RPMI8226 (cell line): ENCODE results near the gene FOXP4.
A peak's percentile ranks its signal among the peaks of the same experiment; 100 is the strongest.

ENCODE experiments used
- DNase-seq: peaks from one replicate; pipeline ENCODE4 v3.0.0-alpha.2; 2015

The FOXP4 gene, protein sequence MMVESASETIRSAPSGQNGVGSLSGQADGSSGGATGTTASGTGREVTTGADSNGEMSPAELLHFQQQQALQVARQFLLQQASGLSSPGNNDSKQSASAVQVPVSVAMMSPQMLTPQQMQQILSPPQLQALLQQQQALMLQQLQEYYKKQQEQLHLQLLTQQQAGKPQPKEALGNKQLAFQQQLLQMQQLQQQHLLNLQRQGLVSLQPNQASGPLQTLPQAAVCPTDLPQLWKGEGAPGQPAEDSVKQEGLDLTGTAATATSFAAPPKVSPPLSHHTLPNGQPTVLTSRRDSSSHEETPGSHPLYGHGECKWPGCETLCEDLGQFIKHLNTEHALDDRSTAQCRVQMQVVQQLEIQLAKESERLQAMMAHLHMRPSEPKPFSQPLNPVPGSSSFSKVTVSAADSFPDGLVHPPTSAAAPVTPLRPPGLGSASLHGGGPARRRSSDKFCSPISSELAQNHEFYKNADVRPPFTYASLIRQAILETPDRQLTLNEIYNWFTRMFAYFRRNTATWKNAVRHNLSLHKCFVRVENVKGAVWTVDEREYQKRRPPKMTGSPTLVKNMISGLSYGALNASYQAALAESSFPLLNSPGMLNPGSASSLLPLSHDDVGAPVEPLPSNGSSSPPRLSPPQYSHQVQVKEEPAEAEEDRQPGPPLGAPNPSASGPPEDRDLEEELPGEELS

GRCh38 chr6:41545703-41546474 is at the start of gene FOXP4:
TSS of gene FOXP4 (plus strand) at chr6:41546381. CDS start at chr6:41565761, 19,380 bp downstream.
- peak; percentile 95 for DNase-seq

DNA sequence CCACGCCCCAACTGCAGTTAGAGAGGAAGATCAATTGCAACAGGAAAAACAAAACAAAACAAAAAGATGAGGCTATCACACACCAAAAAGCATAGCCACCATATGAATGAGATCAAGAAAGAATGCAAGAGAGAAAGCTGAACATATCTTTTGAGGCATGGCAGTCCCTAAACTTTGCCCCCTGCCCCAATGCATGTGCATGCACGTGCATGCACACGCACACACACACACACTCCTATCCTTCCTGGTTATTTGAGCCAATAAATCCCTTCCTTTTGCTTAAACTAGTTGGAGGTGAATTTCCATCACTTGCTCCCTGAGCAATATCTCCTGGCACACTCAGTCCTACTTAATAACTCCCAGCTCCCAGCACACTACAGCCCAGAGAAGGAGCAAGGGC is 48.6 kb upstream of the FOXP4 start:
- no peak for DNase-seq

DNA sequence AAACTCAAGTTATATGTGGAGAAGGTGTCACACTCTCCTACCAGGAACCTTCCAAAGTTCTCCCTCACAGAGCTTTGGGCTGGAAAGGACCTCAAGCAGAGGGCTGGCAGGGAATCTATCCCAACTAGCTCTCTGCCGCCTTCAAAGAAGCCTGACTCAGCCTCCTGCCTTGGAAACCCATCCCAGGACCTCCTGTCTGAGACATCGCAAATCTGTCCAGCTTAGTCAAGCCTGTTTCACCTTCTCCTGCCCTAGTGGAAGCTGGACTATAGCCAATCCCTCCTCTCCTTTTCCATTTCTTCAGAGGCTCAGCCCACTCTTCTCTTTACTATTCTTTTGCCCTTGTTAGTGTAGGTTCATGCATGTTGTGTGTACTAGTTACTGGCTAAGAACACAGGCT is 48.2 kb upstream of the FOXP4 start:
- no peak for DNase-seq

- no peak for DNase-seq
Measured at GRCh38 chr6:41498968-41499599, 47.1 kb upstream of the FOXP4 start.

DNA sequence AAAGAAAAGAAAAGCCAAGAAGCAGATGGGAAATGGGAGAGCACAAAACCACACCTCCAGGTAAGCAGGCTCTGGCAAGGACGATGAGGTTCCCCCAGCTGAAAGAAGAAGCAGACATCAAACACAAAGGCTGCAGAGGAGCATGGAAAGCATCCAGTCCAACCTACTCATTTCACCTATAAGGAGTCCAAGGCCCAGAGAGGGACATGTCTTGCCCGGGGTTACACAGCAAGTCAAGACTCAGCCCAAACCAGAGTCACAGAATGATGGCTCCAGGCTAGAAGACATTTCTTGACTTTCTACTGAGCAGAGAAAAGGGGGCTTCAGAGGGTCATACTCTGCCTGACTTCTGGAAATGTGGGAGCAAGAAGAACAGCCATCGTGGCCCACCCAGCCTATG is 45.6 kb upstream of the FOXP4 start:
- no peak for DNase-seq

- no peak for DNase-seq
Measured at GRCh38 chr6:41502566-41502916, 43.6 kb upstream of the FOXP4 start.

DNA sequence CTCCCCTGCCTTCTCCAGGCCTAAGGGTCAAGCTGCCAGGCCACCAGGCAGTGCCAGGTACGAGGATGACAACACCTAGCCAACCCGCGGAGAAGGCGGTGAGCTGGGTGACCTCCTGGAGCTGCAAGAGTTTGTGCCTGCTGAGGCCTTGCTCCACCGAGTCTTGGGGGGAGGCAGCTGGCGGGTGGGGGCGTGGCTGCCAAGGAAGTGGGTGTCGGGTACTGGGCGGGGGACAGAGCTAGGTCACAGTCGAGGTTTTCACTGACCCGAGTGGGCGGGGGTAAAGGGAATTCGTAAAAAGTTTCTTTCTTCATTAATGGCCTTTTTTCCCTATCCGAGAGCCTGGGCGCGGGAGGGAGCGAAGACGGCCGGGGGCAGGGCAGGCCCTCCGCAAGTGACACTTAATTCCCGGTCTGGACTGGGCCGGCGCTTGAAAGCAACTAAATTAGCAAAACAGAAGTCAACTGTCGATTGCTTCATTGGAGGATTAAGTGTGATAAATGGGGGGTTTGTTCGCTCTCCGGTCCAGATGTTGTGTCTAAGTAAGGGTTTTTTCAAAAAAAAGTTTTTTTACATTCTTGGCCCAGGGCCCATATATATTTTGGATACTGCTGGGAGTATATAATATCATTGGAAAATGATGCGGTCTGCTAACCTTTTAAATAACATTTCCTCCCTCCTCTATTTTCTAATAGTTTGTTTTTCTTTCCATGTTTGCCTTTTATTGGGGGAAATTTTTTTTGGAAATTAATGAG is 43.1 kb upstream of the FOXP4 start:
- peak; percentile 14 for DNase-seq

GRCh38 chr6:41503827-41504465 is 42.2 kb upstream of the FOXP4 start:
- DNase-seq = peak; percentile 25

DNA sequence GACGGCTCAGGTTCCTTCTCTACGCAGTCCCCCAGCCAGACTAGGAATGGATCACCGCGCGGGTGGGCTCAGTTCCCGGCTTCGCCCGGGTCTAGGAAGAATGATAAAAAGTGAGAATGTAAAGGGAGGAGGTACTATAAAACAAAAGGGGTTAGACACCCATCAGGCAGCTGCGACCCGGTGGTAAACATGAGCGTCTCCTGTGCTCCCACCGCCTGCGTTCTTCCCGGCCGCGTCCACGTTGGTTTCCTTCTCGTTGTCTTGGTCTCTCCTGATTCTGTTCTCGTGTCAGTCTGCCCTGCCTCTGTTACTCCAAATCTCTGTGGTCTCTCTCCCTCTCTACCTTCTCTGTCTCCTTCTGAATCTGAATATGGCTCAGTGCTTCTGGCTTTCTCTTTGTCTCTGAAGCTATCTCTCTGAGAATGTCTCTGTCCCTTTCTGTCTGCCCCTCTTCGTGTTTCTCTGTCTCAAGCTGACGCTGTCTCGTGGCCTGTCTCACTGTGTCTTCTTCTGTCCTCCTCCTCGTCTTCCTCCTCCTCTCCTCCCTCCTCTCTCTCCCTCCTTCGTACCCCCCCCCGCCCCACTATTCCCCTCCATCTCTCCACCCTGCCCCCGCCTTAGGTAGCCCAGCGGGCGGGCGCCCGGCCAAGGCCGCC is 41.6 kb upstream of the FOXP4 start:
- DNase-seq = no peak

DNA sequence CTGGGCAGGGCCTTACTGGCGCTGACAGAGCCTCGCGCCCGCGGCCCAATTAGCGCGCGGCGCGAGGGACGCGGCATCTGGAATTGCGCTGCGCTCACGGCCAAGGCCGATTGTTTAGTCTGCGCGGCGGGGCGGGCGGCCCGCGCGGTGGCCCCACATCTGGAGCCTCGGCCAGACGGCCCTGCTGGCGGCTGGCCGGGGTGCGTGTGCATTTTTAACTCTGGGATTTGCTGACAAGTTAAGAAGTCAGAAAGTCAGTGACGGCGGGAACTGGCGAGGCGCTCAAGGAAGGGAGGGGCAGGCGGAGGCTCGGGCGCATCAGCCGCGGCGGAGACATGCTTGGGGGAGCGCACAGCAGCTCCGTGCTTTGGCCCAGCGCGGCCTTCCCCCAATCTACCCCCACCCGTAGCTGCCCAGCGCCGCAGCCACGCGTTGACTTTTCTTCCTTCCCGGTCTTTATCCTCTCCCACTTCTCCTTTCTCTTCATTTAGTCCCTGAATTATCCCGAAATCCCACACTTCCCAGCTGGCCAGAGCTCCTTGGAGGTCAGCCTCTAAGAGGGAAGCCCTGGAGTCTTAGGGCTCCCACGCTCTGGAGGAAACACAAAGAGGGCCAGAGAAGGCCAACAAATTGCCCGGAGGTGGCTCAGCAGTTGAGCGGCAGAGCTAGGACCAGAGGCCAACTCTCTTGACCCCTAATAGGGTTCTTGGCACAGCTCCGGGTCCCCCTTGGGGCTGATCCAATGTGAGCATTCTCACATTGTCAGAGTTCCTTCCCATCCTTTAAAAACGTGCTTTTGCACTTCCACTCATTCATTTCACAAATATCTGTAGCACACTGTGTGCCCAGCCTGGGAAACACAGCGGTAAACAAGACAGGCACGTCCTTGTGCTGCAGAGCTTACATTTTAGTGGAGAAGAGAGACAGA is 40.8 kb upstream of the FOXP4 start:
- peak; percentile 95 for DNase-seq

DNA sequence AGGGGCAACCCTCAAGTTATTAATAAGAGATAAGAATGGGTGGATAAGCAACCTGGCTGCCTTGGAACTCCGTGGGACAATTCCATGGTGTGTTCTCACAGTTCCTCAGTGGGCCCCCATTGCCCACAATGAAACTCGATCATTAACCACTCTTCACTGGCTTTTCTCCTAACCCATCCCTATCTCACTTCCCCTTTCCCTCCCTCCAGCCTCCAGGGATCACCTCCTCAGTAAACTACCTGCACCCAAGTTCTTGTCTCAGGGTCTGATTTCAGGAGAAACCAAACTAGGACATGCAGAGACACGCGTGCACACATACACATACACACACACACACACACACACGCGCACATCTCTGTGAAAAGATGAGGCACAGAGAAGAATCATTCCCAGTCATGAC is 37.7 kb upstream of the FOXP4 start:
- peak; percentile 8 for DNase-seq

- DNase-seq = no peak
Measured at GRCh38 chr6:41509580-41509979, 36.6 kb upstream of the FOXP4 start.

GRCh38 chr6:41511443-41512060 is 34.6 kb upstream of the FOXP4 start:
- no peak for DNase-seq

- DNase-seq = no peak
Measured at GRCh38 chr6:41512146-41512701, 34.0 kb upstream of the FOXP4 start.

DNA sequence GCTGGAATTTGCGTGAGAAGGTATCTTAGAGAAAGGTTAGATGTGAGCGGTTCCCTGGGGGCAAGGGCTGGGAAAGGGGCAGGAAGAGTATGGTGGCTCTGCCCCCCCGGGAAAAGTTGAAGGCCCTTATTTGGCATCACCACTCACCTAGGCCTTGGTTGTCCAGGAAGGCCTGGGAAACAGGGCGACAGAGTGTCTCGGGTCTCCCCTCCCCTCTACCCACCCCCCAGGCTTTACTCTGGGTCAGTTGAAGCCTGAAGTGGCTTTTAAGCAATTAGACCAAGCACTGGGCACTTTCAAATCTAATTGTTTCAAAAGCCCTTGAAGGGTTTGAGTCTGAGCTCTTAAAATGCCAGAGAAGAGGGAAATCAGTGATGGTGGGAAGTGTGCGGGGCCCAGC is 30.2 kb upstream of the FOXP4 start:
- no peak for DNase-seq

DNA sequence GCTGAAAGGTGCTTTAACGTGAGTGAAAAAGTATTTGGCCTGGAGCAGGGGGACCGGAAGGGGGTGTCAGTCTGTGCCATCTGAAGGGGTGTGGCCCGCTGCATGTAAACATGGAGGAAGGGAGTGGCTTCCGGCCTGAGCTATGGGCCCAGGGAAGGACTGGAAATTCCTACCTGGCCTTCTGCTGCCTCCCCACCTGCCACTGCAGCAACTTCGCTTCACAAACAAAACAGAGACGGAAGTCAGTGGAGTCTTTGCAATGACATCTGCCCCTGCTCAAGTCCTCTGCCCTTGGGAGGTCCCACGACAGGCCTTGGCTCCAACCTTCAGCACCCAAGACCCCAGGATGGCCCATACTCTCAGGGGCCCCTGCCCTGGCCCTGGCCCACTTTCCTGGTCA is 28.1 kb upstream of the FOXP4 start:
- no peak for DNase-seq

- no peak for DNase-seq
Measured at GRCh38 chr6:41519305-41519744, 26.9 kb upstream of the FOXP4 start.

GRCh38 chr6:41519745-41520699 is 26.2 kb upstream of the FOXP4 start:
- no peak for DNase-seq
